ENCODE measurements around the gene INPP4B.

The INPP4B gene

GRCh38 chr4:142356801-142357200 is 489.3 kb downstream of the INPP4B start:
- H2BK5ac ChIP-seq (ENCODE audit: low read length) = no peak overlapping the region
- H2AFZ ChIP-seq (ENCODE audit: low read length) = no peak overlapping the region
- no peak overlapping the region for H3K27ac ChIP-seq (replicated peaks; ENCODE audit: low read length)
- no peak overlapping the region for H3K18ac ChIP-seq (ENCODE audit: low read length)
- no peak overlapping the region for H3K14ac ChIP-seq (ENCODE audit: low read length)
- no peak overlapping the region for H2BK120ac ChIP-seq (ENCODE audit: low read depth, low read length)
- peaks cover 0 to 2% of the 10 kb centered on the region in 2 donors for H3K36me3 ChIP-seq (replicated peaks in 1 of 2; ENCODE audit: control insufficient read depth in 2 of 2, insufficient read depth in 2 of 2, low read length in 2 of 2)
- no peak overlapping the region for H3K23ac ChIP-seq (ENCODE audit: low read depth, low read length, poor library complexity)
- H3K4me1 ChIP-seq (ENCODE audit: control insufficient read depth in 2 of 2, insufficient read depth in 1 of 2, low read depth in 1 of 2, low read length in 2 of 2) = peaks cover 0 to 4% of the 10 kb centered on the region in 2 donors
- no peak overlapping the region for H3K4me3 ChIP-seq (ENCODE audit: low read length in 2 of 2)
- no peak overlapping the region for H2BK15ac ChIP-seq (ENCODE audit: low read length)
- H3K27me3 ChIP-seq (ENCODE audit: control insufficient read depth in 3 of 3, insufficient read depth in 3 of 3, low read depth in 1 of 3, low read length in 3 of 3) = no peaks in the 10 kb centered on the region
- H3K9me3 ChIP-seq (replicated peaks in 1 of 2; ENCODE audit: control insufficient read depth in 2 of 2, insufficient read depth in 1 of 2, low read depth in 1 of 2, low read length in 2 of 2) = no peaks in the 10 kb centered on the region
- H2BK12ac ChIP-seq (ENCODE audit: low read length) = no peak overlapping the region
- no peak overlapping the region for H4K91ac ChIP-seq (ENCODE audit: low read depth, low read length, poor library complexity)
- H4K8ac ChIP-seq (ENCODE audit: low read depth, low read length) = no peak overlapping the region
- WGBS, 2 donors (ENCODE audit: extremely low coverage in 2 of 2, insufficient read length in 2 of 2, insufficient replicate concordance in 1 of 2) = no CpG with 5 or more reads among the region's 1 CpG
- no peak for DNase-seq (ENCODE audit: low spot score)
- H3K9ac ChIP-seq (ENCODE audit: low read depth, low read length, poor library complexity) = no peak overlapping the region
- no peak overlapping the region for H2AK5ac ChIP-seq (ENCODE audit: low read depth, low read length)
- no peak overlapping the region for H3K4me2 ChIP-seq (ENCODE audit: insufficient read depth, low read length, poor library complexity, severe bottlenecking)
- no peak overlapping the region for H3K4ac ChIP-seq (ENCODE audit: low read length)
- no peaks in the 10 kb centered on the region for H3K79me1 ChIP-seq (ENCODE audit: low read depth, low read length)

GRCh38 chr4:142356118-142356759 is 489.9 kb downstream of the INPP4B start:
- no peak overlapping the region for H2AFZ ChIP-seq (ENCODE audit: low read length)
- peaks cover 0 to 8% of the 10 kb centered on the region in 2 donors for H3K4me1 ChIP-seq (ENCODE audit: control insufficient read depth in 2 of 2, insufficient read depth in 1 of 2, low read depth in 1 of 2, low read length in 2 of 2)
- H3K27me3 ChIP-seq (ENCODE audit: control insufficient read depth in 3 of 3, insufficient read depth in 3 of 3, low read depth in 1 of 3, low read length in 3 of 3) = no peaks in the 10 kb centered on the region
- H2AK5ac ChIP-seq (ENCODE audit: low read depth, low read length) = no peak overlapping the region
- no peak overlapping the region for H2BK15ac ChIP-seq (ENCODE audit: low read length)
- no peak overlapping the region for H3K18ac ChIP-seq (ENCODE audit: low read length)
- no peak overlapping the region for H3K4ac ChIP-seq (ENCODE audit: low read length)
- DNase-seq (ENCODE audit: low spot score) = no peak
- H3K14ac ChIP-seq (ENCODE audit: low read length) = no peak overlapping the region
- no peaks in the 10 kb centered on the region for H3K79me1 ChIP-seq (ENCODE audit: low read depth, low read length)
- no peak overlapping the region for H3K4me3 ChIP-seq (ENCODE audit: low read length in 2 of 2)
- H2BK5ac ChIP-seq (ENCODE audit: low read length) = no peak overlapping the region
- H3K27ac ChIP-seq (replicated peaks; ENCODE audit: low read length) = no peak overlapping the region
- H3K4me2 ChIP-seq (ENCODE audit: insufficient read depth, low read length, poor library complexity, severe bottlenecking) = no peak overlapping the region
- no peak overlapping the region for H2BK12ac ChIP-seq (ENCODE audit: low read length)
- no peaks in the 10 kb centered on the region for H3K9me3 ChIP-seq (replicated peaks in 1 of 2; ENCODE audit: control insufficient read depth in 2 of 2, insufficient read depth in 1 of 2, low read depth in 1 of 2, low read length in 2 of 2)
- no peak overlapping the region for H4K8ac ChIP-seq (ENCODE audit: low read depth, low read length)
- peaks cover 0 to 2% of the 10 kb centered on the region in 2 donors for H3K36me3 ChIP-seq (replicated peaks in 1 of 2; ENCODE audit: control insufficient read depth in 2 of 2, insufficient read depth in 2 of 2, low read length in 2 of 2)
- H4K91ac ChIP-seq (ENCODE audit: low read depth, low read length, poor library complexity) = no peak overlapping the region
- H3K9ac ChIP-seq (ENCODE audit: low read depth, low read length, poor library complexity) = no peak overlapping the region
- H2BK120ac ChIP-seq (ENCODE audit: low read depth, low read length) = no peak overlapping the region
- no peak overlapping the region for H3K23ac ChIP-seq (ENCODE audit: low read depth, low read length, poor library complexity)

GRCh38 chr4:142355421-142355930 is 490.6 kb downstream of the INPP4B start:
- H3K4ac ChIP-seq (ENCODE audit: low read length) = no peak overlapping the region
- H3K4me3 ChIP-seq (ENCODE audit: low read length in 2 of 2) = no peak overlapping the region
- H3K27ac ChIP-seq (replicated peaks; ENCODE audit: low read length) = no peak overlapping the region
- no peak overlapping the region for H3K23ac ChIP-seq (ENCODE audit: low read depth, low read length, poor library complexity)
- H2BK15ac ChIP-seq (ENCODE audit: low read length) = no peak overlapping the region
- H3K18ac ChIP-seq (ENCODE audit: low read length) = no peak overlapping the region
- no peak overlapping the region for H4K91ac ChIP-seq (ENCODE audit: low read depth, low read length, poor library complexity)
- H2BK5ac ChIP-seq (ENCODE audit: low read length) = no peak overlapping the region
- peaks cover 0 to 2% of the 10 kb centered on the region in 2 donors for H3K9me3 ChIP-seq (replicated peaks in 1 of 2; ENCODE audit: control insufficient read depth in 2 of 2, insufficient read depth in 1 of 2, low read depth in 1 of 2, low read length in 2 of 2)
- no peak for DNase-seq (ENCODE audit: low spot score)
- no peaks in the 10 kb centered on the region for H3K27me3 ChIP-seq (ENCODE audit: control insufficient read depth in 3 of 3, insufficient read depth in 3 of 3, low read depth in 1 of 3, low read length in 3 of 3)
- no peak overlapping the region for H2BK120ac ChIP-seq (ENCODE audit: low read depth, low read length)
- H2BK12ac ChIP-seq (ENCODE audit: low read length) = no peak overlapping the region
- H3K36me3 ChIP-seq (replicated peaks in 1 of 2; ENCODE audit: control insufficient read depth in 2 of 2, insufficient read depth in 2 of 2, low read length in 2 of 2) = peaks cover 0 to 2% of the 10 kb centered on the region in 2 donors
- no peaks in the 10 kb centered on the region for H3K79me1 ChIP-seq (ENCODE audit: low read depth, low read length)
- peaks cover 3 to 11% of the 10 kb centered on the region in 2 donors for H3K4me1 ChIP-seq (ENCODE audit: control insufficient read depth in 2 of 2, insufficient read depth in 1 of 2, low read depth in 1 of 2, low read length in 2 of 2)
- WGBS, 2 donors (ENCODE audit: extremely low coverage in 2 of 2, insufficient read length in 2 of 2, insufficient replicate concordance in 1 of 2) = no CpG with 5 or more reads among the region's 1 CpG
- no peak overlapping the region for H3K4me2 ChIP-seq (ENCODE audit: insufficient read depth, low read length, poor library complexity, severe bottlenecking)
- no peak overlapping the region for H3K9ac ChIP-seq (ENCODE audit: low read depth, low read length, poor library complexity)
- H2AK5ac ChIP-seq (ENCODE audit: low read depth, low read length) = no peak overlapping the region
- no peak overlapping the region for H4K8ac ChIP-seq (ENCODE audit: low read depth, low read length)
- H2AFZ ChIP-seq (ENCODE audit: low read length) = no peak overlapping the region
- H3K14ac ChIP-seq (ENCODE audit: low read length) = no peak overlapping the region

- Histone ChIP-seq H3K4me2 (ENCODE audit: insufficient read depth, low read length, poor library complexity, severe bottlenecking) (no peak overlapping the region), H2BK15ac (ENCODE audit: low read length) (no peak overlapping the region), H3K9ac (ENCODE audit: low read depth, low read length, poor library complexity) (no peak overlapping the region), H2BK12ac (ENCODE audit: low read length) (no peak overlapping the region), H3K23ac (ENCODE audit: low read depth, low read length, poor library complexity) (no peak overlapping the region), H2AK5ac (ENCODE audit: low read depth, low read length) (no peak overlapping the region), H2BK5ac (ENCODE audit: low read length) (no peak overlapping the region), H3K36me3 (replicated peaks in 1 of 2; ENCODE audit: control insufficient read depth in 2 of 2, insufficient read depth in 2 of 2, low read length in 2 of 2) (peaks cover 0 to 2% of the 10 kb centered on the region in 2 donors), H3K27me3 (ENCODE audit: control insufficient read depth in 3 of 3, insufficient read depth in 3 of 3, low read depth in 1 of 3, low read length in 3 of 3) (no peaks in the 10 kb centered on the region), H3K18ac (ENCODE audit: low read length) (no peak overlapping the region), H4K8ac (ENCODE audit: low read depth, low read length) (no peak overlapping the region), H3K4me3 (ENCODE audit: low read length in 2 of 2) (no peak overlapping the region), H3K27ac (replicated peaks; ENCODE audit: low read length) (no peak overlapping the region), H3K4ac (ENCODE audit: low read length) (no peak overlapping the region), H4K91ac (ENCODE audit: low read depth, low read length, poor library complexity) (no peak overlapping the region), H3K9me3 (replicated peaks in 1 of 2; ENCODE audit: control insufficient read depth in 2 of 2, insufficient read depth in 1 of 2, low read depth in 1 of 2, low read length in 2 of 2) (peaks cover 0 to 2% of the 10 kb centered on the region in 2 donors), H2AFZ (ENCODE audit: low read length) (no peak overlapping the region), H2BK120ac (ENCODE audit: low read depth, low read length) (no peak overlapping the region), H3K79me1 (ENCODE audit: low read depth, low read length) (no peaks in the 10 kb centered on the region), H3K4me1 (ENCODE audit: control insufficient read depth in 2 of 2, insufficient read depth in 1 of 2, low read depth in 1 of 2, low read length in 2 of 2) (peaks cover 3 to 11% of the 10 kb centered on the region in 2 donors), H3K14ac (ENCODE audit: low read length) (no peak overlapping the region)
- no CpG with 5 or more reads among the region's 8 CpGs for WGBS, 2 donors (ENCODE audit: extremely low coverage in 2 of 2, insufficient read length in 2 of 2, insufficient replicate concordance in 1 of 2)
- no peak for DNase-seq (ENCODE audit: low spot score)
Observed at GRCh38 chr4:142354794-142355420, 491.2 kb downstream of the INPP4B start.
